HG02840 (cell line): Measurements from ENCODE around the gene ZNF75A.

ENCODE experiments used
- ATAC-seq: cut with Tn5 transposase; IDR thresholded peaks from one replicate; pipeline ENCODE4 v1.9.1; 2021; ENCODE audit warnings: mild to moderate bottlenecking, moderate library complexity, moderate number of reproducible peaks; ENCODE audit not compliant: unreplicated experiment, low FRiP score

ZNF75A gene

DNA sequence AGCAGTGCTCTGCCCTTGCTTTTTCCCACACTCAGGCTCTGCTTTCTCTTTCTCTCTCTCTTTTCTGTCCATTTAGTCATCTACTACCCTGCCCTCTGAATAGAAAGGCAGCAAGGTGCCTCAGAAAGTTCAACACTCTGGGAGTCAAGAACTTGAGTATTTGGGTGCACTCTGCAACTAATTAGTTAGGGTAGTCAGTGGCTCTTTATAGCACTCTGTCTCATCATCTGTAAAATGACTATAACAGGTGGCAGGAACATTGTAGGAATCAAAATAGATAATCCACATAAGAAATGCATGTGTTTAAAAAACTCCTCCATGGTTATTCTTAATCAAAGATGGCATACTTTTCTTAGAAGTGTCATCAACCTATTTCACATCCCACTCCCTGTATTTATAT, 57.6 kb downstream of the ZNF75A start:
- ATAC-seq = no peak

DNA sequence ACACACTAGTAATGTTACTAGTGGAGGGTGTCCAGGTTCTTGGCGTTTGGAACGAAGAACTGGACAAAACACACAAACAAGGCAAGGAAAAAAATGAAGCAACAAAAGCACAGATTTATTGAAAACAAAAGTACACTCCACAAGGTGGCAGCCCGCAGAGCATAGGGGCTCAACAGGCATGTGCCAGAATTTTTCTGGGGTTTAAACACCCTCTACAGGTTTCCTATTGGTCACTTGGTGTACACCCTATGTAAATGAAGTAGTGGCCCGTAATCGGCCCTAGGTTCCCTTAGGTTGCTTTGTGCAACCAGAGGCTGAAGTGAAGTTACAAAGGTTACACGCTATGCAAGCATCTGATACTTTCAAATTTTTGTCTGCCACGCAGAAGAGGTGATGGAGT, 58.5 kb downstream of the ZNF75A start:
- ATAC-seq = no peak

DNA sequence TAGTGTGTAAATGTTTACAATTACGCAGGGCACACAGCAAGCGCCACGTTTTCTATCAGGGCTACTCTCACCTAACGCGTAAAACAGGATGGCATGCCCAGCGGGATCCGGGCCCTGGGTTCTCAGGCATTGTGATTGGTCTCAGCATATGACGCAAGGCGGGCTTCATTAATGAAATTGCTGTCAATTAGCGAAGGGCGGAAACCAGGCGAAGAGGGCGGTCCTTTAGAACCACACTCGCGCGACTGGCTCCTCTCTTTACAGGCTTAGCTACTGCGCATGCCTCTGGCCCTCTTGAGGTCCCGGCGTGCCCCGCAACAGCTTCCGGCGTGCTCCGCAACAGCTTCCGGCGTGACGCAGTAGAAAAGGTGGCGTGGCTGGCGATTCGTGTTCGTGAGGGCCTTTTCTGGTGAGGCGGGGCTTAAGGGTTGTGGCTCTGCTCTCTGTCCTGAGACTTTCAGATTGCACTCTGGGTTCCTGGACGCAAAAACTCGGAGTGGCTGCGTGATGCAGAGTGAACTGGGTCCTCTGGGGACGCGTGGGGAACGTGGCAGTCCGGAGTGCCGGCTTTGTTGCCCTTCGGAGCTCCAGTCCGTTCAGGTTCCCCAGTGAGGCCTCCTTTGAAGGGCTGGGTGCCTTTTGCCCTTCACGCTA, 59.6 kb downstream of the ZNF75A start:
- no peak for ATAC-seq
